Left forelimb (tissue), 1 donor: Measurements from ENCODE around the gene DENND1A.

Experiments
- DNase-seq: peaks from one replicate; pipeline ENCODE4 v3.0.0-alpha.2; 2018; ENCODE audit warnings: low spot score

Gene DENND1A

GRCh38 chr9:123567013-123567412, 362.9 kb downstream of the DENND1A start:
- no peak for DNase-seq

GRCh38 chr9:123564652-123565051, 365.3 kb downstream of the DENND1A start:
- DNase-seq: no peak

GRCh38 chr9:123562844-123563346, 367.0 kb downstream of the DENND1A start:
- DNase-seq: no peak

GRCh38 chr9:123561046-123561445, 368.9 kb downstream of the DENND1A start:
- no peak for DNase-seq

- no peak for DNase-seq
Measured at GRCh38 chr9:123556464-123557435, 373.2 kb downstream of the DENND1A start.

- no peak for DNase-seq
Measured at GRCh38 chr9:123555646-123556045, 374.3 kb downstream of the DENND1A start.

GRCh38 chr9:123552530-123552929, 377.4 kb downstream of the DENND1A start:
- no peak for DNase-seq

- DNase-seq: no peak
Measured at GRCh38 chr9:123551734-123552133, 378.2 kb downstream of the DENND1A start.

- no peak for DNase-seq
Measured at GRCh38 chr9:123550797-123551196, 379.1 kb downstream of the DENND1A start.

- no peak for DNase-seq
Measured at GRCh38 chr9:123550012-123550411, 379.9 kb downstream of the DENND1A start.

GRCh38 chr9:123548741-123549545, 381.0 kb downstream of the DENND1A start:
- no peak for DNase-seq

- no peak for DNase-seq
Measured at GRCh38 chr9:123544007-123544827, 385.7 kb downstream of the DENND1A start.

- no peak for DNase-seq
Measured at GRCh38 chr9:123543492-123543891, 386.4 kb downstream of the DENND1A start.

- no peak for DNase-seq
Measured at GRCh38 chr9:123542435-123543225, 387.3 kb downstream of the DENND1A start.

- DNase-seq: no peak
Measured at GRCh38 chr9:123541411-123541810, 388.5 kb downstream of the DENND1A start.

- DNase-seq: no peak
Measured at GRCh38 chr9:123540457-123540856, 389.5 kb downstream of the DENND1A start.

- DNase-seq: no peak
Measured at GRCh38 chr9:123537809-123538208, 392.1 kb downstream of the DENND1A start.

- DNase-seq: no peak
Measured at GRCh38 chr9:123536455-123536868, 393.5 kb downstream of the DENND1A start.

- no peak for DNase-seq
Measured at GRCh38 chr9:123534336-123534735, 395.6 kb downstream of the DENND1A start.

GRCh38 chr9:123530244-123530643, 399.7 kb downstream of the DENND1A start:
- no peak for DNase-seq

GRCh38 chr9:123528501-123528900, 401.4 kb downstream of the DENND1A start:
- no peak for DNase-seq
